Bronchial epithelial cell (primary cell): Measurements from ENCODE around the gene ALDH3B1. TPM values are rescaled to one million over a fixed set of nuclear protein-coding genes. Genes with fewer than 3 reads are reported as not detected.
"Not testable (repeated sequence)": the region's sequence is repeated elsewhere in the genome, so short reads cannot be mapped to it uniquely, and the experiment has no call there.

Experiments
- DNase-seq: peaks from one replicate; pipeline ENCODE4 v3.0.0-alpha.2; 2010; ENCODE audit warnings: low read depth
- FAIRE-seq: peaks from 2 replicates; lab custom pipeline; 2011; peaks lifted over from hg19 to GRCh38; lab: Jason Lieb, UNC
- H3K27me3 ChIP-seq: 2 replicates; pipeline ENCODE4 v1.5.1; 2011; ENCODE audit warnings: low read length; ENCODE audit not compliant: control insufficient read depth, insufficient read depth
- H3K36me3 ChIP-seq: 2 replicates; pipeline ENCODE4 v1.5.1; 2011; ENCODE audit warnings: low read length; ENCODE audit not compliant: control insufficient read depth, insufficient read depth
- H3K4me3 ChIP-seq: 2 replicates; pipeline ENCODE4 v1.5.1; 2011; ENCODE audit warnings: mild to moderate bottlenecking, low read depth, low read length, control low read depth
- CTCF ChIP-seq: IDR thresholded peaks from 2 replicates; pipeline ENCODE4 v1.5.1; 2011; ENCODE audit warnings: mild to moderate bottlenecking, moderate library complexity, low read length, control low read depth, inconsistent platforms; ENCODE audit not compliant: insufficient read depth, severe bottlenecking
- total RNA-seq: library from RNA; depleted of rRNA; stranded (reverse); fragments of >200 nt; gene quantifications from 2 replicates; pipeline ENCODE4 v1.2.1, GENCODE V29; 2014

ALDH3B1 gene
- total RNA-seq, 1 donor from 2014 or later: 6.1 TPM

- FAIRE-seq (no peak), DNase-seq (no peak)
- H3K27me3 ChIP-seq: no peaks in the 10 kb centered on the region
- H3K4me3 ChIP-seq: no peak overlapping the region
- H3K36me3 ChIP-seq: no peaks in the 10 kb centered on the region
- no peak for TF ChIP-seq CTCF
These were observed 26.2 kb upstream of the ALDH3B1 start for GRCh38 chr11:67983951-67984350.

- DNase-seq, H3K36me3 ChIP-seq, H3K4me3 ChIP-seq, H3K27me3 ChIP-seq, FAIRE-seq: not testable (repeated sequence)
These were observed 24.8 kb upstream of the ALDH3B1 start for GRCh38 chr11:67985302-67985701.

- H3K27me3 ChIP-seq, H3K36me3 ChIP-seq, FAIRE-seq, H3K4me3 ChIP-seq, DNase-seq: not testable (repeated sequence)
These were observed 19.4 kb upstream of the ALDH3B1 start for GRCh38 chr11:67990546-67991346.

GRCh38 chr11:67991347-67992121 is 18.6 kb upstream of the ALDH3B1 start:
- H3K4me3 ChIP-seq: not testable (repeated sequence)

GRCh38 chr11:67993821-67994220 is 16.3 kb upstream of the ALDH3B1 start:
- peak; percentile 23 for DNase-seq
- H3K4me3 ChIP-seq: not testable (repeated sequence)

More at GRCh38 chr11:67991347-67992121, 18.6 kb upstream of the ALDH3B1 start:
- H3K36me3 ChIP-seq, FAIRE-seq, H3K27me3 ChIP-seq, DNase-seq: not testable (repeated sequence)

GRCh38 chr11:67994387-67994786 is 15.7 kb upstream of the ALDH3B1 start:
- FAIRE-seq, H3K4me3 ChIP-seq, H3K27me3 ChIP-seq, DNase-seq, H3K36me3 ChIP-seq: not testable (repeated sequence)

More at GRCh38 chr11:67993821-67994220, 16.3 kb upstream of the ALDH3B1 start:
- peak; percentile 62 for TF ChIP-seq CTCF
- H3K36me3 ChIP-seq, H3K27me3 ChIP-seq, FAIRE-seq: not testable (repeated sequence)

- H3K27me3 ChIP-seq, DNase-seq, FAIRE-seq: not testable (repeated sequence)
These were observed 15.0 kb upstream of the ALDH3B1 start for GRCh38 chr11:67995129-67995528.

GRCh38 chr11:67995579-67995978 is 14.5 kb upstream of the ALDH3B1 start:
- FAIRE-seq, DNase-seq: not testable (repeated sequence)

More at GRCh38 chr11:67995129-67995528, 15.0 kb upstream of the ALDH3B1 start:
- H3K36me3 ChIP-seq, H3K4me3 ChIP-seq: not testable (repeated sequence)

More at GRCh38 chr11:67995579-67995978, 14.5 kb upstream of the ALDH3B1 start:
- H3K27me3 ChIP-seq, H3K4me3 ChIP-seq, H3K36me3 ChIP-seq: not testable (repeated sequence)
